NT2/D1 (cell line): ENCODE measurements around the gene LRRC8B.

Experiments
- SUZ12 ChIP-seq: IDR thresholded peaks from 2 replicates; pipeline ENCODE4 v1.6.1; 2011; ENCODE audit not compliant: insufficient read length, insufficient read depth; ENCODE audit errors: extremely low read depth
- YY1 ChIP-seq: IDR thresholded peaks from 2 replicates; pipeline ENCODE4 v1.6.1; 2011; ENCODE audit not compliant: insufficient read length, insufficient read depth

GRCh38 chr1:89502042-89502441 is 22.6 kb upstream of the LRRC8B start:
- no peak for TF ChIP-seq YY1
- no peak for TF ChIP-seq SUZ12
